Hepatocyte (in vitro differentiated cells): ENCODE results near the gene SUGCT. TPM values are rescaled to one million over a fixed set of nuclear protein-coding genes. Genes with fewer than 3 reads are reported as not detected.

Source experiments
- DNase-seq: peaks from one replicate; pipeline ENCODE4 v3.0.0-alpha.2; 2016; ENCODE audit warnings: low spot score
- H2AFZ ChIP-seq: fragments of 200-600 bp; sonication (generic); 2 replicates; pipeline ENCODE4 v1.6.0; 2016; ENCODE audit warnings: antibody characterized with exemption, mild to moderate bottlenecking
- H3K27ac ChIP-seq: fragments of 200-600 bp; sonication (generic); 2 replicates; pipeline ENCODE4 v1.5.1; 2016; ENCODE audit warnings: mild to moderate bottlenecking
- H3K27me3 ChIP-seq: fragments of 200-600 bp; sonication (generic); 2 replicates; pipeline ENCODE4 v1.6.1; 2016
- H3K36me3 ChIP-seq: fragments of 200-600 bp; sonication (generic); replicated peaks from 2 replicates; pipeline ENCODE4 v1.5.1; 2016; ENCODE audit warnings: low read depth; ENCODE audit not compliant: insufficient read depth
- H3K4me1 ChIP-seq: fragments of 200-600 bp; sonication (generic); 2 replicates; pipeline ENCODE4 v1.5.1; 2016; ENCODE audit warnings: mild to moderate bottlenecking, moderate library complexity; ENCODE audit not compliant: insufficient read depth
- H3K4me2 ChIP-seq: fragments of 200-600 bp; sonication (generic); 2 replicates; pipeline ENCODE4 v1.6.0; 2016
- H3K4me3 ChIP-seq: fragments of 200-600 bp; sonication (generic); 2 replicates; pipeline ENCODE4 v1.5.1; 2016; ENCODE audit warnings: mild to moderate bottlenecking
- H3K79me2 ChIP-seq: fragments of 200-600 bp; sonication (generic); 2 replicates; pipeline ENCODE4 v1.6.0; 2017; ENCODE audit warnings: mild to moderate bottlenecking
- H3K9me2 ChIP-seq: fragments of 200-600 bp; sonication (generic); replicated peaks from 2 replicates; pipeline ENCODE4 v1.6.0; 2017; ENCODE audit warnings: mild to moderate bottlenecking; ENCODE audit not compliant: insufficient read depth
- H3K9me3 ChIP-seq: fragments of 200-600 bp; sonication (generic); 2 replicates; pipeline ENCODE4 v1.5.1; 2016; ENCODE audit warnings: low read depth, mild to moderate bottlenecking
- H4K20me1 ChIP-seq: fragments of 200-600 bp; sonication (generic); 2 replicates; pipeline ENCODE4 v1.6.0; 2016; ENCODE audit warnings: mild to moderate bottlenecking; ENCODE audit not compliant: insufficient read depth, poor library complexity, severe bottlenecking
- EZH2 ChIP-seq: fragments of 200-600 bp; sonication (generic); IDR thresholded peaks from 2 replicates; pipeline ENCODE4 v1.6.1; 2016; ENCODE audit warnings: antibody characterized with exemption, mild to moderate bottlenecking, borderline replicate concordance
- EZH2phosphoT487 ChIP-seq: fragments of 200-600 bp; sonication (generic); IDR thresholded peaks from one replicate; pipeline ENCODE4 v1.6.1; 2018; ENCODE audit warnings: antibody characterized with exemption, mild to moderate bottlenecking, low read depth, moderate library complexity; ENCODE audit not compliant: unreplicated experiment, severe bottlenecking
- WGBS: methylation state at CpG from one replicate; pipeline ENCODE4 v1.1.6; 2016; ENCODE audit warnings: low lambda C conversion rate; ENCODE audit errors: missing lambda C conversion rate; 5-methylcytosine and 5-hydroxymethylcytosine counted together
- polyA plus RNA-seq: library from polyadenylated mRNA; unstranded; fragments of >200 nt; fragmentation: Nextera tagmentation; extraction: Ambion mirVana; gene quantifications from 2 replicates; pipeline ENCODE4 v1.2.1, GENCODE V29; 2016
- total RNA-seq: library from RNA; depleted of rRNA; stranded (reverse); fragments of >200 nt; gene quantifications from 2 replicates; pipeline ENCODE4 v1.2.3, GENCODE V29; 2014
- TF ChIP-seq, protein P1 (sequence below): fragments of 200-600 bp; sonication (generic); IDR thresholded peaks from 2 replicates; pipeline ENCODE4 v1.5.1; 2016; ENCODE audit warnings: antibody characterized with exemption, mild to moderate bottlenecking; ENCODE audit not compliant: poor library complexity

Gene SUGCT
- total and polyA plus RNA-seq, 2 experiments from 2014 or later, result 5.1 to 12.0 TPM

DNA sequence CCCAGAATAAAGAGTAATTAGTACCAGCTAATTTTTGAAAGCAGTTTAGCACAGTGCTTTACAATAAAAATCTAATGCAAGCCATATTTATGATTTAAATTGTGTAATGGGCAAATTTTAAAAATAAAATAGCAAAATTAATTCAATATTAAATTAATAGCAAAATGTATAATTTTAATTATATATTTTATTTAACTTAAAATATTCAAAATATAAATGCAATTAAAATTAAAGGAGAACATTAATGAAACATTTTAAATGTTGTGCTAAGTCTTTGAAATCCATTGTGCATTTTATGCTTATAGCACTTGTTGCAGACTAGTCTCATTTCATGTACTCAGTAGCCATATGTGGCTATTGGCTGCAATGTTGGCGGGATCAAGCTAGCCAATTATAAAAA is 367.6 kb downstream of the SUGCT start:
- TF ChIP-seq, protein P1, sequence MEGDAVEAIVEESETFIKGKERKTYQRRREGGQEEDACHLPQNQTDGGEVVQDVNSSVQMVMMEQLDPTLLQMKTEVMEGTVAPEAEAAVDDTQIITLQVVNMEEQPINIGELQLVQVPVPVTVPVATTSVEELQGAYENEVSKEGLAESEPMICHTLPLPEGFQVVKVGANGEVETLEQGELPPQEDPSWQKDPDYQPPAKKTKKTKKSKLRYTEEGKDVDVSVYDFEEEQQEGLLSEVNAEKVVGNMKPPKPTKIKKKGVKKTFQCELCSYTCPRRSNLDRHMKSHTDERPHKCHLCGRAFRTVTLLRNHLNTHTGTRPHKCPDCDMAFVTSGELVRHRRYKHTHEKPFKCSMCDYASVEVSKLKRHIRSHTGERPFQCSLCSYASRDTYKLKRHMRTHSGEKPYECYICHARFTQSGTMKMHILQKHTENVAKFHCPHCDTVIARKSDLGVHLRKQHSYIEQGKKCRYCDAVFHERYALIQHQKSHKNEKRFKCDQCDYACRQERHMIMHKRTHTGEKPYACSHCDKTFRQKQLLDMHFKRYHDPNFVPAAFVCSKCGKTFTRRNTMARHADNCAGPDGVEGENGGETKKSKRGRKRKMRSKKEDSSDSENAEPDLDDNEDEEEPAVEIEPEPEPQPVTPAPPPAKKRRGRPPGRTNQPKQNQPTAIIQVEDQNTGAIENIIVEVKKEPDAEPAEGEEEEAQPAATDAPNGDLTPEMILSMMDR, result no peak
- TF ChIP-seq EZH2, result no peak
- TF ChIP-seq EZH2phosphoT487, result no peak
- Histone ChIP-seq H3K36me3 (no peaks in the 10 kb centered on the region), H3K79me2 (no peaks in the 10 kb centered on the region), H2AFZ (no peak overlapping the region), H3K4me3 (no peak overlapping the region), H3K9me2 (no peaks in the 10 kb centered on the region), H4K20me1 (no peaks in the 10 kb centered on the region), H3K27ac (no peak overlapping the region), H3K27me3 (no peaks in the 10 kb centered on the region), H3K4me1 (no peaks in the 10 kb centered on the region), H3K9me3 (no peaks in the 10 kb centered on the region), H3K4me2 (no peak overlapping the region)
- WGBS, result 97% methylated on average over 1 of the region's 1 CpG
- DNase-seq, result no peak

DNA sequence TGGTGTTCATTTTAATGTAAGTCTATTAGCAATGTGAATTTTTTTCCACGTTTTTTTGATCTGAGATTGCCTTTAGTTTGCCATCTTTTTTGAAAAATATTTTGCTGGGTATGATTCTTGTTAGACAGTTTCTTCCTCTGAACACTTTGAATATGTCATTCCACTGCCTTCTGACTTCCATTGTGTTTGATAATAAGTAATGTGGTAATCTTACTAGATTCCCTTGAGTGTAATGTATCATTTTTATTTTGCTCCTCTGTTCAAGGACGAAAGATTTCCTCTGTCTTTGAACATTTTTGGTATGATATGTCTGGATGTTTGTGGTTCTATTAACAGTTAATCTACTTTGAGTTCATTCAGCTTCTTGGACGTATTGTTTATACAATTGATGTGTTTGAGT is 371.4 kb downstream of the SUGCT start:
- no peak overlapping the region for H3K4me2 ChIP-seq
- H4K20me1 ChIP-seq, result no peaks in the 10 kb centered on the region
- WGBS, result 69% methylated on average over 3 of the region's 3 CpGs

DNA sequence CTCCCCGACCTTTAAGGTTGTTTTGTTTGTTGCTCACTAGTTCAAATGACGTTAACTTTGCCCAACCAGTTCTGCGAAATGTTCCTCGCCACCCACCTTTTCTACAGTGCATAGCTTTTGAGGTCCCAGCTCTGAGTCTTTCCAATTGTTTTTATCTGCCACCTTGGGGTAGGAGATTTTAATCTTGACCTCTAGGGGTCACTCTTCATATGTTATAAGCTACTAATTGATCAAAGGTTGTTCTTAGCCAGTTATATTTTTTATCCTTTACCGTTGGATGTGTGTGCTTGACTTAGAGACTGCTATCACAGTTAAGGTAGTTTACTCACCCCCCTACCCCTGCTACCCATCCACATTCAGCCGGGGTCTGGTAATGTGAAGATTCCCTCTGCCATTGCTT is 372.4 kb downstream of the SUGCT start:
- no peaks in the 10 kb centered on the region for H4K20me1 ChIP-seq
- TF ChIP-seq EZH2phosphoT487 (no peak), EZH2 (no peak)
- TF ChIP-seq, protein P1, result no peak
- no peaks in the 10 kb centered on the region for H3K27me3 ChIP-seq
- no peaks in the 10 kb centered on the region for H3K9me3 ChIP-seq
- no peak overlapping the region for H3K27ac ChIP-seq
- H3K4me1 ChIP-seq, result no peaks in the 10 kb centered on the region
- H2AFZ ChIP-seq, result no peak overlapping the region
- H3K4me2 ChIP-seq, result no peak overlapping the region
- no peaks in the 10 kb centered on the region for H3K9me2 ChIP-seq
- no peaks in the 10 kb centered on the region for H3K79me2 ChIP-seq
- H3K36me3 ChIP-seq, result no peaks in the 10 kb centered on the region
- DNase-seq, result no peak
- 74% methylated on average over 6 of the region's 6 CpGs for WGBS
- no peak overlapping the region for H3K4me3 ChIP-seq

More for the DNA sequence above, 371.4 kb downstream of the SUGCT start:
- Histone ChIP-seq H3K79me2 (no peaks in the 10 kb centered on the region), H2AFZ (no peak overlapping the region), H3K27me3 (no peaks in the 10 kb centered on the region), H3K9me3 (no peaks in the 10 kb centered on the region), H3K4me3 (no peak overlapping the region), H3K36me3 (no peaks in the 10 kb centered on the region), H3K4me1 (no peaks in the 10 kb centered on the region), H3K9me2 (no peaks in the 10 kb centered on the region), H3K27ac (no peak overlapping the region)
- DNase-seq, result no peak
- TF ChIP-seq EZH2 (no peak), EZH2phosphoT487 (no peak)
- TF ChIP-seq, protein P1, result no peak
